Heart left ventricle (tissue), 13 donors: Measurements from ENCODE around the gene KCNC4.

ENCODE experiments used
- CTCF ChIP-seq, 12 donors: fragments of 200-600 bp; sonication (generic) in 4 of 12; IDR thresholded peaks; one replicate each; pipeline versions ENCODE4 v1.5.0 to v1.8.0; 2018 to 2022; ENCODE audit warnings: antibody characterized with exemption in 12 of 12, mild to moderate bottlenecking in 5 of 12
- POLR2A ChIP-seq, 2 donors: fragments of 450-650 bp; IDR thresholded peaks; one replicate each; pipeline ENCODE4 v1.6.1; 2017; ENCODE audit warnings: antibody characterized with exemption in 2 of 2, mild to moderate bottlenecking in 2 of 2, moderate library complexity in 2 of 2
- donor health status: ischemic (EF 13 %, LVEDD 7.1; RV severe dilation, severe dysfunction).
- donor health status: DM: no; HTN: yes; CAD: no.
- donor health status: DM: no; HTN: no; CAD: no.
- donor health status: ischemic (EF 25% LVEDD 6.9; RV normal size, moderate dysfunction).
- donor health status: ischemic (EF 25% LVEDD 5.7; RV mildly dilated, moderate dysfunction).
- donor health status: ischemic (EF 35%, LVEDD 5.7; RV mildly dilated, moderate dysfunction).
- donor health status: nonischemic (EF 11% LVEDD 7.7; RV severe dilation, severe dysfunction).
- donor health status: DM: yes; HTN: yes; CAD: no.
- donor health status: PGD.
- donor health status: ischemic (EF 29% LVEDD 5.4; RV normal size, mild dysfunction).
- donor health status: nonischemic (EF 23%, LVEDD 6.1; RV moderate dilation, normal function).

GRCh38 chr1:110248746-110249145 is 38.6 kb downstream of the KCNC4 start:
- TF ChIP-seq CTCF (IDR thresholded peaks at IDR 0.05) (no peak), POLR2A (IDR thresholded peaks at IDR 0.05) (no peak)
